Retinal pigment epithelial cell (primary cell): ENCODE measurements around the gene DSTYK.

Source experiments
- DNase-seq: peaks from one replicate; pipeline ENCODE4 v3.0.0-alpha.2; 2010; ENCODE audit warnings: low read depth
- H3K4me3 ChIP-seq: 2 replicates; pipeline ENCODE4 v1.5.1; 2011; ENCODE audit warnings: mild to moderate bottlenecking, low read length, control low read depth, moderate library complexity
- CTCF ChIP-seq: conservative IDR thresholded peaks from 2 replicates; pipeline ENCODE4 v1.5.1; 2011; ENCODE audit warnings: low read depth, low read length, control low read depth, inconsistent platforms

Gene DSTYK

GRCh38 chr1:205109711-205110110 lies 101.8 kb downstream of the DSTYK start:
- TF ChIP-seq CTCF = no peak
- no peak overlapping the region for H3K4me3 ChIP-seq
- no peak for DNase-seq

GRCh38 chr1:205109269-205109668 lies 102.2 kb downstream of the DSTYK start:
- TF ChIP-seq CTCF = no peak
- no peak for DNase-seq
- no peak overlapping the region for H3K4me3 ChIP-seq

GRCh38 chr1:205108464-205108863 lies 103.0 kb downstream of the DSTYK start:
- no peak for TF ChIP-seq CTCF
- no peak overlapping the region for H3K4me3 ChIP-seq
- no peak for DNase-seq

- H3K4me3 ChIP-seq = no peak overlapping the region
- TF ChIP-seq CTCF = no peak
- DNase-seq = no peak
These were observed 104.2 kb downstream of the DSTYK start for GRCh38 chr1:205107327-205107726.

GRCh38 chr1:205102404-205102803 lies 109.1 kb downstream of the DSTYK start:
- no peak for DNase-seq
- H3K4me3 ChIP-seq = no peak overlapping the region
- no peak for TF ChIP-seq CTCF

- H3K4me3 ChIP-seq = no peak overlapping the region
- no peak for DNase-seq
- no peak for TF ChIP-seq CTCF
These were observed 113.3 kb downstream of the DSTYK start for GRCh38 chr1:205098242-205098641.

GRCh38 chr1:205095422-205095821 lies 116.1 kb downstream of the DSTYK start:
- no peak for DNase-seq
- TF ChIP-seq CTCF = no peak
- no peak overlapping the region for H3K4me3 ChIP-seq
